ENCODE measurements around the gene MYBPC2.

MYBPC2 gene

DNA sequence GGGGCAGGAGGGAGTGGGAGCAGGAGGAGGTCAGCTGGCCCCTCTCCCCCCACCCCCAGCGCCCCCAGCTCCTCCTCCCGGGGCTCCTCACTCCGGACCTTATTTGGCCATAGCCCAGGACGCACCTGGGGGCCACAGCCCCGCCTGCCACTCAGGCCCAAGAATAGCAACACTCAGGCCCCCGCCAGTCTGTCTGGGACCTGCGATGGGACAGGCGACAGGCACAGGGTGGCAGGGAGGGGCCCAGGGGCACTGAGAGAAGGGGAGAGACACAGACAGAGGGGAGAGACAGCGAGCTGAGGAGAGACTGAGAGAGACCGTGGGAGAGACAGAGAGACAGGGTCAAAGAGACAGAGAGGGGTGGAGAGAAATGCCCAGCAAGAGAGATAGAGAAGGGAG is 68.1 kb downstream of the MYBPC2 start:
- Histone ChIP-seq H3K27ac (ENCODE audit: insufficient read depth, low read depth, low read length, poor library complexity, severe bottlenecking) (no peak overlapping the region), H3K4me1 (ENCODE audit: control insufficient read depth, insufficient read depth, low read length) (peaks cover 6% of the 10 kb centered on the region), H3K9me3 (ENCODE audit: control insufficient read depth, low read length) (no peaks in the 10 kb centered on the region), H3K4me3 (ENCODE audit: insufficient read depth, low read depth, low read length) (no peak overlapping the region), H3K36me3 (ENCODE audit: control insufficient read depth, insufficient read depth, low read length) (no peaks in the 10 kb centered on the region), H3K27me3 (ENCODE audit: control insufficient read depth, insufficient read depth, low read length, poor library complexity, severe bottlenecking) (peaks cover 30% of the 10 kb centered on the region)
- WGBS, 2 experiments = 46 to 54% methylated on average over 10 of the region's 10 CpGs

DNA sequence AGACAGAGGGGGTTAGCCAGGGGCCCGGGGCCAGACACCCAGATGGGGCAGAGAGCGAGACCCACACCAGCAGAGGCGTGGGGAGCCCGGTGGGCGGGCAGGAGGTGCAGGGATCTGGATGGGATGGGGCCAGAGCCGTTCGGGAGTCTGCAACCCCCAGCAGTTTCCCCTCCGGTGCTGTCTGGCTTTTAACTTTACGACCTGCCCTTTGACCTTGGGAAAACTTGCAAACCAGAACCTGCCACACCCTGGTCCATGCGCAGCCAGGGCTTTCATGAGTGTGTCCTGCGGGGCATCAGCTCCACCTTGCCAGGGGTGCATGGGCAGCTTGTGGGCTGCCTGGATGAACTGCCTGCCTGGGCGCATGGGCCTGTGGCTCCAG is 68.5 kb downstream of the MYBPC2 start:
- H3K4me1 ChIP-seq (ENCODE audit: control insufficient read depth, insufficient read depth, low read length) = peaks cover 6% of the 10 kb centered on the region
- H3K9me3 ChIP-seq (ENCODE audit: control insufficient read depth, low read length) = no peaks in the 10 kb centered on the region
- no peaks in the 10 kb centered on the region for H3K36me3 ChIP-seq (ENCODE audit: control insufficient read depth, insufficient read depth, low read length)
- H3K27me3 ChIP-seq (ENCODE audit: control insufficient read depth, insufficient read depth, low read length, poor library complexity, severe bottlenecking) = peaks cover 30% of the 10 kb centered on the region
- H3K27ac ChIP-seq (ENCODE audit: insufficient read depth, low read depth, low read length, poor library complexity, severe bottlenecking) = no peak overlapping the region
- H3K4me3 ChIP-seq (ENCODE audit: insufficient read depth, low read depth, low read length) = no peak overlapping the region
- 80 to 83% methylated on average over 12 of the region's 12 CpGs for WGBS, 2 experiments

GRCh38 chr19:50501568-50502475 is 69.1 kb downstream of the MYBPC2 start:
- WGBS, 2 experiments = 83 to 84% methylated on average over 25 of the region's 25 CpGs
- Histone ChIP-seq H3K4me1 (ENCODE audit: control insufficient read depth, insufficient read depth, low read length) (peaks cover 6% of the 10 kb centered on the region), H3K27ac (ENCODE audit: insufficient read depth, low read depth, low read length, poor library complexity, severe bottlenecking) (no peak overlapping the region), H3K36me3 (ENCODE audit: control insufficient read depth, insufficient read depth, low read length) (no peaks in the 10 kb centered on the region), H3K4me3 (ENCODE audit: insufficient read depth, low read depth, low read length) (no peak overlapping the region), H3K9me3 (ENCODE audit: control insufficient read depth, low read length) (no peaks in the 10 kb centered on the region), H3K27me3 (ENCODE audit: control insufficient read depth, insufficient read depth, low read length, poor library complexity, severe bottlenecking) (peaks cover 30% of the 10 kb centered on the region)

DNA sequence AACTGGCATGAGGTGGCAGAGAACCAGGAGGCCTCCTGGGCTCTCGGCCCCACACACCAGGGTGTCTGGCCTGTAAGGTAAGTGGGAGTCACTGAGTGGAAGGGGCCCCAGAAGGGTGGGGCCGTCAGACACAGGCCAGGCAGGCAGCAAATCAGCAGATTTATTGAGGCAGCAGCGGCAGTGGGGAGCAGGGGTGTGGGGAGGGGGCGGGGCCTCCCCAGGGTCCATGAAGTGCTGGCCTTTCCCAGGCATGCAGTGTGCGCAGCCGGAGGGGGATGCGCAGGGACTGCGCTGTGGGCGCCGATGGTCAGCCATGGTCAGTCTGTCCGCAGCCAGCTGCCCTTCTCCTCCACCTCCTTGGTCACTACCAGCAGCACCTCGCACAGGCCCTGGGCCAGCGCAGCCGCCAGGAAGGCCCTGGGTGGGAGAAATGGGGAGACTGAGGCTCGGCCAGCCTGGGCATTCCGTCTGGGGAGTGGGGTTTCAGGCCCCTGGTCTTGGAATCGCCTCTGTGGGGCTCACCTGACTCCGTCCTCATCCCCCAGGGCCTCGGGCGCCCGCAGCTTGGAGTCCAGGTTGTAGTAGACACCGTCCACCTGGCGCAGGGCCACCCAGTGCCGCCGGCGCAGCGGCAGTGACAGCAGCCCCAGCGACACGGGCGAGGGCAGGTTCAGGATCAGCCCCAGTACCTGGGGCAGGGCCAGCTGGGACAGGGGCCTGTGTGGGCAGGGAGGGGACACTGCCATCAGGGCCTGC is 73.3 kb downstream of the MYBPC2 start:
- no peaks in the 10 kb centered on the region for H3K27me3 ChIP-seq (ENCODE audit: control insufficient read depth, insufficient read depth, low read length, poor library complexity, severe bottlenecking)
- no peaks in the 10 kb centered on the region for H3K9me3 ChIP-seq (ENCODE audit: control insufficient read depth, low read length)
- 93 to 94% methylated on average over 30 of the region's 30 CpGs for WGBS, 2 experiments
- H3K4me3 ChIP-seq (ENCODE audit: insufficient read depth, low read depth, low read length) = no peak overlapping the region
- H3K36me3 ChIP-seq (ENCODE audit: control insufficient read depth, insufficient read depth, low read length) = no peaks in the 10 kb centered on the region
- peaks cover 5% of the 10 kb centered on the region for H3K4me1 ChIP-seq (ENCODE audit: control insufficient read depth, insufficient read depth, low read length)
- H3K27ac ChIP-seq (ENCODE audit: insufficient read depth, low read depth, low read length, poor library complexity, severe bottlenecking) = no peak overlapping the region

DNA sequence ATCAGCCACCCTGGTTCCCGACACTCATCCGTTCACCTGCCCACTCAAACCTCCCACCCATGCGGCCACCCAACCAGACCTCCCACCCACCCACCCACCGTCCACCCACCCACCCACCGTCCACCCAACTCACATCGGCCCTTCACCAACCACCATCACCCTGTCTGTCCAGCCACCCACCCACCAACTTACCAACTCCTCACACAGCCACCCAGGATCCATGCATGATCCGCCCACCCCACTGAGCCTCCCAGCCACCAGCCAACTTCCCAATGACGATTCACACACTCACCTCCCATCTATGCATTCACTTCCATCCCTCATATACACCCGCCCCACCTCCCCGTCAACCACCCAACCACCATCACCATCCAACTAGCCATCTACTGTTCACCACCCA is 74.0 kb downstream of the MYBPC2 start:
- Histone ChIP-seq H3K9me3 (ENCODE audit: control insufficient read depth, low read length) (no peaks in the 10 kb centered on the region), H3K4me1 (ENCODE audit: control insufficient read depth, insufficient read depth, low read length) (peaks cover 5% of the 10 kb centered on the region), H3K4me3 (ENCODE audit: insufficient read depth, low read depth, low read length) (no peak overlapping the region), H3K27ac (ENCODE audit: insufficient read depth, low read depth, low read length, poor library complexity, severe bottlenecking) (no peak overlapping the region), H3K27me3 (ENCODE audit: control insufficient read depth, insufficient read depth, low read length, poor library complexity, severe bottlenecking) (no peaks in the 10 kb centered on the region), H3K36me3 (ENCODE audit: control insufficient read depth, insufficient read depth, low read length) (no peaks in the 10 kb centered on the region)
- WGBS, 2 experiments = 82 to 92% methylated on average over 7 to 8 of the region's 10 CpGs

DNA sequence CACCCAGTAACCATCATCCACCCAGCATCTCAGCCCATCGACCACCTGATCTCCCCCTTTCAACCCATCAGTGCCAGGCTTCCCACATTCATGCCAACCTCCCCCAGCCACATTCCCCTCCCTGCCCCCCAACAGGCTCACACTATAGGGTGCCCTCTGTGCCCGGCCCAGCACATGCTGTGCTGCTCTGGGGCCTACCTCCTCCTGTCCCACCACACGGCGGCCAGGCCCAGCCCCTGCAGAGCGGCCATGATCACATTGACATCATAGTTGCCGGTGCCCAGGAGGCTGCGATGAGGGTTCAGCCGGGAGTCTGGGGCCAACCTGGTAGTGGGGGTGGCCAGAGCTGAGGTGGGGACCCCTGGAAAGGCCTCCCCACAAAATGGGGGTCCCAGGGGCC is 74.7 kb downstream of the MYBPC2 start:
- Histone ChIP-seq H3K4me1 (ENCODE audit: control insufficient read depth, insufficient read depth, low read length) (peaks cover 5% of the 10 kb centered on the region), H3K4me3 (ENCODE audit: insufficient read depth, low read depth, low read length) (no peak overlapping the region), H3K27me3 (ENCODE audit: control insufficient read depth, insufficient read depth, low read length, poor library complexity, severe bottlenecking) (no peaks in the 10 kb centered on the region), H3K27ac (ENCODE audit: insufficient read depth, low read depth, low read length, poor library complexity, severe bottlenecking) (no peak overlapping the region), H3K9me3 (ENCODE audit: control insufficient read depth, low read length) (no peaks in the 10 kb centered on the region), H3K36me3 (ENCODE audit: control insufficient read depth, insufficient read depth, low read length) (no peaks in the 10 kb centered on the region)
- WGBS, 2 experiments = 90 to 92% methylated on average over 8 of the region's 8 CpGs

- 71 to 92% methylated on average over 3 of the region's 3 CpGs for WGBS, 2 experiments
- Histone ChIP-seq H3K36me3 (ENCODE audit: control insufficient read depth, insufficient read depth, low read length) (no peaks in the 10 kb centered on the region), H3K4me3 (ENCODE audit: insufficient read depth, low read depth, low read length) (no peak overlapping the region), H3K27ac (ENCODE audit: insufficient read depth, low read depth, low read length, poor library complexity, severe bottlenecking) (no peak overlapping the region), H3K27me3 (ENCODE audit: control insufficient read depth, insufficient read depth, low read length, poor library complexity, severe bottlenecking) (no peaks in the 10 kb centered on the region), H3K4me1 (ENCODE audit: control insufficient read depth, insufficient read depth, low read length) (peaks cover 9% of the 10 kb centered on the region), H3K9me3 (ENCODE audit: control insufficient read depth, low read length) (no peaks in the 10 kb centered on the region)
These were observed 76.1 kb downstream of the MYBPC2 start for GRCh38 chr19:50508843-50509190.

- Histone ChIP-seq H3K9me3 (ENCODE audit: control insufficient read depth, low read length) (no peaks in the 10 kb centered on the region), H3K4me1 (ENCODE audit: control insufficient read depth, insufficient read depth, low read length) (peaks cover 14% of the 10 kb centered on the region), H3K36me3 (ENCODE audit: control insufficient read depth, insufficient read depth, low read length) (no peaks in the 10 kb centered on the region), H3K4me3 (ENCODE audit: insufficient read depth, low read depth, low read length) (no peak overlapping the region), H3K27me3 (ENCODE audit: control insufficient read depth, insufficient read depth, low read length, poor library complexity, severe bottlenecking) (no peaks in the 10 kb centered on the region), H3K27ac (ENCODE audit: insufficient read depth, low read depth, low read length, poor library complexity, severe bottlenecking) (no peak overlapping the region)
- WGBS, 2 experiments = 87 to 90% methylated on average over 11 of the region's 11 CpGs
These were observed 76.7 kb downstream of the MYBPC2 start for GRCh38 chr19:50509366-50509765.

DNA sequence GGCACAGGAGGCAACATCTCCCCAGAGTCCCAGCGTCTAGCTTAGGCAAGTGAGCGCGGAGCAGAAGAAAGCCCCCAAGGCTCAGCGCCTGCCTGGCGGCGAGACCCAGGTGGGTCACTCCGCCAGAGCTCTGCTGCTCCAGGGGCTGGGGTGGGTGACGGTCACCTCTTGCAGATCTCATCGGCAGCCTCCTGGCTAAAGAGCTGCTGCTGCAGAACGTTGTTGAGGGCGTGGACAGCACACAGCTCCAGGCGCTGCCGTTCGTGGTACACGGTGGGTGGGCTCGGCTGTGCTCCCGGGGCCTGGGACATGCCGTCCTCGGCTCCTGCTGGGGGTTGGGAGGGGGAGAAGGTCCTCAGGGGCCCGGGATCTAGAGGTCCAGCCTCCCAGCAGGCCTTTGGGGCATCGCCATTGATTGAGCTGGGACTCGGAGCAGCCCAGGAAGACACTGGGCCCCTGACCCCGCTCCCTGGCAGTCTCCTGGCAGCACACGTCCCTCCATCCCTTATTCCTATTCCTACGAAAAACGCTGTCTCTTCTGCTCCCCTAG is 77.5 kb downstream of the MYBPC2 start:
- Histone ChIP-seq H3K4me1 (ENCODE audit: control insufficient read depth, insufficient read depth, low read length) (peaks cover 17% of the 10 kb centered on the region), H3K4me3 (ENCODE audit: insufficient read depth, low read depth, low read length) (peak overlapping the region; percentile 47), H3K27me3 (ENCODE audit: control insufficient read depth, insufficient read depth, low read length, poor library complexity, severe bottlenecking) (no peaks in the 10 kb centered on the region), H3K36me3 (ENCODE audit: control insufficient read depth, insufficient read depth, low read length) (no peaks in the 10 kb centered on the region), H3K27ac (ENCODE audit: insufficient read depth, low read depth, low read length, poor library complexity, severe bottlenecking) (peak overlapping the region; percentile 88), H3K9me3 (ENCODE audit: control insufficient read depth, low read length) (no peaks in the 10 kb centered on the region)
- 64 to 66% methylated on average over 26 of the region's 26 CpGs for WGBS, 2 experiments

GRCh38 chr19:50510700-50511068 is 78.0 kb downstream of the MYBPC2 start:
- Histone ChIP-seq H3K36me3 (ENCODE audit: control insufficient read depth, insufficient read depth, low read length) (no peaks in the 10 kb centered on the region), H3K27me3 (ENCODE audit: control insufficient read depth, insufficient read depth, low read length, poor library complexity, severe bottlenecking) (no peaks in the 10 kb centered on the region), H3K4me3 (ENCODE audit: insufficient read depth, low read depth, low read length) (peak overlapping the region; percentile 47), H3K4me1 (ENCODE audit: control insufficient read depth, insufficient read depth, low read length) (peaks cover 17% of the 10 kb centered on the region), H3K9me3 (ENCODE audit: control insufficient read depth, low read length) (no peaks in the 10 kb centered on the region), H3K27ac (ENCODE audit: insufficient read depth, low read depth, low read length, poor library complexity, severe bottlenecking) (peak overlapping the region; percentile 88)
- WGBS, 2 experiments = 20 to 21% methylated on average over 10 of the region's 10 CpGs
